NCI-H146 (cell line): ENCODE results near the gene WDPCP.
"Not testable (repeated sequence)": the region's sequence is repeated elsewhere in the genome, so short reads cannot be mapped to it uniquely, and the experiment has no call there.

ENCODE experiments used
- DNase-seq: peaks from one replicate; lab custom pipeline; 2025; lab: John Stamatoyannopoulos, UW

Gene WDPCP

GRCh38 chr2:63446658-63447057 is 141.6 kb downstream of the WDPCP start:
- DNase-seq = no peak

GRCh38 chr2:63444565-63445288 is 143.6 kb downstream of the WDPCP start:
- DNase-seq = no peak

GRCh38 chr2:63440612-63441011 is 147.7 kb downstream of the WDPCP start:
- no peak for DNase-seq

GRCh38 chr2:63438181-63438580 is 150.1 kb downstream of the WDPCP start:
- DNase-seq = peak; percentile 40

- DNase-seq = no peak
These were observed 151.8 kb downstream of the WDPCP start for GRCh38 chr2:63436488-63436887.

GRCh38 chr2:63435070-63435469 is 153.2 kb downstream of the WDPCP start:
- DNase-seq = no peak

- peak; percentile 43 for DNase-seq
These were observed 154.0 kb downstream of the WDPCP start for GRCh38 chr2:63434024-63435001.

GRCh38 chr2:63432373-63432772 is 155.9 kb downstream of the WDPCP start:
- no peak for DNase-seq

- no peak for DNase-seq
These were observed 162.7 kb downstream of the WDPCP start for GRCh38 chr2:63425606-63426005.

GRCh38 chr2:63425079-63425416 is 163.2 kb downstream of the WDPCP start:
- no peak for DNase-seq

GRCh38 chr2:63424329-63425078 is 163.8 kb downstream of the WDPCP start:
- DNase-seq = no peak

- no peak for DNase-seq
These were observed 165.7 kb downstream of the WDPCP start for GRCh38 chr2:63422556-63422955.

- DNase-seq = no peak
These were observed 179.7 kb downstream of the WDPCP start for GRCh38 chr2:63408530-63408929.

GRCh38 chr2:63406641-63407040 is 181.6 kb downstream of the WDPCP start:
- DNase-seq = no peak

- DNase-seq = no peak
These were observed 184.5 kb downstream of the WDPCP start for GRCh38 chr2:63403820-63404219.

- not testable (repeated sequence) for DNase-seq
These were observed 185.4 kb downstream of the WDPCP start for GRCh38 chr2:63402889-63403288.

GRCh38 chr2:63399156-63399555 is 189.1 kb downstream of the WDPCP start:
- peak; percentile 64 for DNase-seq

GRCh38 chr2:63379451-63379850 is 208.8 kb downstream of the WDPCP start:
- DNase-seq = no peak

GRCh38 chr2:63378589-63378988 is 209.7 kb downstream of the WDPCP start:
- DNase-seq = no peak

GRCh38 chr2:63374341-63374740 is 213.9 kb downstream of the WDPCP start:
- DNase-seq = no peak

- DNase-seq = peak; percentile 11
These were observed 215.7 kb downstream of the WDPCP start for GRCh38 chr2:63372549-63372948.

GRCh38 chr2:63369146-63369545 is 219.1 kb downstream of the WDPCP start:
- DNase-seq = no peak
